ENCODE measurements around the gene NGLY1. TPM values are rescaled to one million over a fixed set of nuclear protein-coding genes. Genes with fewer than 3 reads are reported as not detected.

NGLY1 gene
- total RNA-seq, 1 experiment from 2014 or later = 40.3 TPM

DNA sequence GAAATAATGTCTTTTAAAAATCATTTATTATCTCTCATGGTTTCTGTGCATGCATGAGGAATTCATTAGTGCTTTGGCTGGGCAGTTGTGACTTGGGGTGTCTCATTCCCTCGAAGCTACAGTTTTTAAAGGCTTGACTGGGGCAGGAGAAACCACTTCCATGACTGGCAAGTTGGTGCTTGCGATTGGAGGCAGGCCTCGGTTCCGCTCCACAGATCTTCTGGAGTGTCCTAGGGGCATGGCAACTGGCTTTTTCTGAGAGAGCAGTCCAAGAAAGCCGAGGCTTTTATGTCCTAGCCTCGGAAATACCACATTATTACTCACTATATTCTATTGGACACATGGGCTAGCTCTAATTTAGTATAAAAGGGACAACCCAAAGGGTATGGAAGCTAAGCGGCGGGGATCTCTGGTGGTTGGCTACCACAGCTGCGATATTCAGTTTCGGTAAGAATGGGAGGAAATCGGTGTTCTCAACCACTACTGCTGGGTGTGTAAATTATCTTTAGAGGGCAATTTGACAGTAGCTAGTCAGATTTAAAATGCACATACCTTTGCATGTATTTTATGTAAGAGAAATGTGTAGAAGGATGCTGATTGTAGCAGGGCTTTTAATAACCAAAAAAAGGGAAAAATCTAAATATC, 69.8 kb downstream of the NGLY1 start:
- Mint-ChIP-seq H3K9me3 (ENCODE audit: low read depth, unreplicated experiment) (no peaks in the 10 kb centered on the region), H3K4me3 (ENCODE audit: low read depth, unreplicated experiment) (no peak overlapping the region), H3K36me3 (ENCODE audit: insufficient read depth, unreplicated experiment) (peaks cover 6% of the 10 kb centered on the region), H3K27me3 (ENCODE audit: unreplicated experiment) (no peaks in the 10 kb centered on the region), H3K27ac (ENCODE audit: unreplicated experiment) (no peak overlapping the region), H3K4me1 (ENCODE audit: low read depth, unreplicated experiment) (no peaks in the 10 kb centered on the region)
- no peak for TF ChIP-seq CTCF (IDR thresholded peaks at IDR 0.05; ENCODE audit: unreplicated experiment)
- no peak for DNase-seq
- CTCF ChIA-PET = no interaction called here
- intact Hi-C loops (cut with micrococcal nuclease; ENCODE audit: unreplicated experiment) = no loop called here
- BruUV-seq (replicated peaks) = no TSS peak

- TF ChIP-seq CTCF (IDR thresholded peaks at IDR 0.05; ENCODE audit: unreplicated experiment) = no peak
- DNase-seq = no peak
- Mint-ChIP-seq H3K4me1 (ENCODE audit: low read depth, unreplicated experiment) (no peaks in the 10 kb centered on the region), H3K36me3 (ENCODE audit: insufficient read depth, unreplicated experiment) (no peaks in the 10 kb centered on the region), H3K9me3 (ENCODE audit: low read depth, unreplicated experiment) (no peaks in the 10 kb centered on the region), H3K27me3 (ENCODE audit: unreplicated experiment) (no peaks in the 10 kb centered on the region), H3K27ac (ENCODE audit: unreplicated experiment) (no peak overlapping the region), H3K4me3 (ENCODE audit: low read depth, unreplicated experiment) (no peak overlapping the region)
- intact Hi-C loops (cut with micrococcal nuclease; ENCODE audit: unreplicated experiment) = no loop called here
- CTCF ChIA-PET = no interaction called here
- BruUV-seq (replicated peaks) = no TSS peak
Observed at GRCh38 chr3:25711090-25711489, 72.2 kb downstream of the NGLY1 start.

DNA sequence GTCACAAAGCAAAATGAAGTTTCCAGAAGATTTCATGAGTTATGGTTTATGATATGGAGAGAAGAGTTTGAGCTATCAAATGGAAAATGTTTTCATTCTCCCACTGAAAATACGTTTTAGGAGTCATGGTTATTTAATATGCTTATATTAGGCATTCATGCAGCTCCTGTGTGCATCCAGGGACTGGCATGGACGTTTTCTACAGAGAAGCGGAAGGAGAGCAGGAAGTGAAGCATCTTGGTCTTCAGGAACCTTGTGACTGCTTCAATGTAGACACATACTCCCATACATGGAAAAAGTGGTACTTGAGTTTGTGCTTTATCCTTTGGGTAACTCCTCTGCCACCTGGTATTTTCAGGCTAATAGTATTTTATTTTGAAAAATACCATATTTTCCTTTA, 75.2 kb downstream of the NGLY1 start:
- Mint-ChIP-seq H3K4me3 (ENCODE audit: low read depth, unreplicated experiment) (no peak overlapping the region), H3K36me3 (ENCODE audit: insufficient read depth, unreplicated experiment) (no peaks in the 10 kb centered on the region), H3K4me1 (ENCODE audit: low read depth, unreplicated experiment) (no peaks in the 10 kb centered on the region), H3K27me3 (ENCODE audit: unreplicated experiment) (no peaks in the 10 kb centered on the region), H3K9me3 (ENCODE audit: low read depth, unreplicated experiment) (no peaks in the 10 kb centered on the region), H3K27ac (ENCODE audit: unreplicated experiment) (no peak overlapping the region)
- no peak for TF ChIP-seq CTCF (IDR thresholded peaks at IDR 0.05; ENCODE audit: unreplicated experiment)
- intact Hi-C loops (cut with micrococcal nuclease; ENCODE audit: unreplicated experiment) = no loop called here
- BruUV-seq (replicated peaks) = no TSS peak
- DNase-seq = no peak
- CTCF ChIA-PET = no interaction called here

- Mint-ChIP-seq H3K27me3 (ENCODE audit: unreplicated experiment) (no peaks in the 10 kb centered on the region), H3K9me3 (ENCODE audit: low read depth, unreplicated experiment) (no peaks in the 10 kb centered on the region), H3K36me3 (ENCODE audit: insufficient read depth, unreplicated experiment) (no peaks in the 10 kb centered on the region), H3K27ac (ENCODE audit: unreplicated experiment) (no peak overlapping the region), H3K4me1 (ENCODE audit: low read depth, unreplicated experiment) (no peaks in the 10 kb centered on the region), H3K4me3 (ENCODE audit: low read depth, unreplicated experiment) (no peak overlapping the region)
- no TSS peak for BruUV-seq (replicated peaks)
- no peak for DNase-seq
- no peak for TF ChIP-seq CTCF (IDR thresholded peaks at IDR 0.05; ENCODE audit: unreplicated experiment)
- intact Hi-C loops (cut with micrococcal nuclease; ENCODE audit: unreplicated experiment) = no loop called here
- CTCF ChIA-PET = no interaction called here
Observed at GRCh38 chr3:25707268-25707926, 75.8 kb downstream of the NGLY1 start.
